DND-41 (cell line): ENCODE measurements around the gene MKNK1.

Source experiments
- CTCF ChIP-seq: IDR thresholded peaks from 2 replicates; pipeline ENCODE4 v1.5.1; 2012; ENCODE audit warnings: borderline replicate concordance, low read length, moderate library complexity, mild to moderate bottlenecking; ENCODE audit not compliant: poor library complexity, severe bottlenecking; ENCODE audit errors: extremely low read depth
- EZH2 ChIP-seq: IDR thresholded peaks from 3 replicates; pipeline ENCODE4 v1.6.1; 2012; ENCODE audit warnings: borderline replicate concordance, low read depth, mild to moderate bottlenecking, moderate library complexity, low read length, inconsistent platforms; ENCODE audit not compliant: severe bottlenecking

GRCh38 chr1:46583494-46583893 is 20.6 kb downstream of the MKNK1 start:
- TF ChIP-seq CTCF: no peak
- no peak for TF ChIP-seq EZH2
